Measurements from ENCODE around the gene DAB2IP. TPM values are rescaled to one million over a fixed set of nuclear protein-coding genes. Genes with fewer than 3 reads are reported as not detected.
A peak's percentile ranks its signal among the peaks of the same experiment; 100 is the strongest.

The DAB2IP gene
- total RNA-seq, 1 donor from 2014 or later, result 24.3 TPM

DNA sequence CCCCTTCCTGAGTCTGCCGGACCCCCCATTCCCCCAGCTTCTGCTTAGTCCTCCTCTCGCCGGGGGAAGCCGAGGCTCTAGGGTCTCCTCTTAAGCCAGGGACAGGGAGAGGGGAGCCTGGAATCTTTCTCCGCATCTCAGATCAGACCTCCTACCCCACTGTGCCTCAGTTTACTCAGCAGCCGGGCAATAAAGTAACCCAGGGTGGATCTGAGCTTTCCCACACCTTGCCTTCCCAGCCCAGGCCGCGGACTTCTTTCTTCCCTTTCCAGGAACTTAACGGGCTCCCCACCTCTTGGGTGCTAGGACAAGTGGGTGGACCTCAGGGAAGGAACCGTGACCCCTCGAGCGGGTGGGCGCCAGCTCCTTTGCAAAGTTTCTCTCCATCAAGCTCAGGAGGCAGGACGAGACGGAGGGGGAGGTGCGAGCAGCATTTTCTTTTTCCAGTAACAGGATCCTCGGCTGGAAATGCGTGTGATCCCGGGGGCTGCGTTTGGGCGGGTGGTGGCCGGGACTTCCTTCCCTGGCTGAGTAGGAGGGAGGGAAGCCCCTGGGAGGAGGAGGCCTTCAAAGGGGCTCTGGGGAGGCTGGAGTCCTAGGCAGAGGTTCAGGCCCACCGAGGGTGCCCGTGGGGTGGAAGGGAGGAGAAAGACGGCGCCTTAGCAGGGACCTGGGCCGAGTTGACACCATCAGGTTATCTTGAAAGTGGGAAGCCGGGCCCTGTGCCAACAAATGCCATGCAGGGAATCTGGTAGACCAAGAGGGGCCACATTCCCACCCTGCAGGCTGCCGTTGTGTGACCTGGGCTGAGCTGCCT lies 795 bp downstream of the DAB2IP start:
- TF ChIP-seq EZH2phosphoT487 (IDR thresholded peaks at IDR 0.05) (no peak), EZH2 (IDR thresholded peaks at IDR 0.05) (no peak)
- TF ChIP-seq, protein P1, sequence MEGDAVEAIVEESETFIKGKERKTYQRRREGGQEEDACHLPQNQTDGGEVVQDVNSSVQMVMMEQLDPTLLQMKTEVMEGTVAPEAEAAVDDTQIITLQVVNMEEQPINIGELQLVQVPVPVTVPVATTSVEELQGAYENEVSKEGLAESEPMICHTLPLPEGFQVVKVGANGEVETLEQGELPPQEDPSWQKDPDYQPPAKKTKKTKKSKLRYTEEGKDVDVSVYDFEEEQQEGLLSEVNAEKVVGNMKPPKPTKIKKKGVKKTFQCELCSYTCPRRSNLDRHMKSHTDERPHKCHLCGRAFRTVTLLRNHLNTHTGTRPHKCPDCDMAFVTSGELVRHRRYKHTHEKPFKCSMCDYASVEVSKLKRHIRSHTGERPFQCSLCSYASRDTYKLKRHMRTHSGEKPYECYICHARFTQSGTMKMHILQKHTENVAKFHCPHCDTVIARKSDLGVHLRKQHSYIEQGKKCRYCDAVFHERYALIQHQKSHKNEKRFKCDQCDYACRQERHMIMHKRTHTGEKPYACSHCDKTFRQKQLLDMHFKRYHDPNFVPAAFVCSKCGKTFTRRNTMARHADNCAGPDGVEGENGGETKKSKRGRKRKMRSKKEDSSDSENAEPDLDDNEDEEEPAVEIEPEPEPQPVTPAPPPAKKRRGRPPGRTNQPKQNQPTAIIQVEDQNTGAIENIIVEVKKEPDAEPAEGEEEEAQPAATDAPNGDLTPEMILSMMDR (IDR thresholded peaks at IDR 0.05), result no peak
- peak overlapping the region; percentile 92 for H3K4me3 Mint-ChIP-seq
- peak overlapping the region; percentile 89 for H3K4me3 ChIP-seq
- H3K36me3 ChIP-seq, result no peaks in the 10 kb centered on the region
- H3K27ac ChIP-seq, result no peak overlapping the region
- peaks cover 27% of the 10 kb centered on the region for H3K4me1 ChIP-seq
- no peak overlapping the region for H2AFZ ChIP-seq (replicated peaks)
- H3K9ac ChIP-seq, result peak overlapping the region; percentile 21
- H3K9me3 Mint-ChIP-seq, result no peaks in the 10 kb centered on the region
- peaks cover 66% of the 10 kb centered on the region for H3K79me2 ChIP-seq (ENCODE audit: low read depth)
- peak overlapping the region; percentile 98 for H3K4me2 ChIP-seq
- peaks cover 59% of the 10 kb centered on the region for H4K20me1 ChIP-seq (ENCODE audit: low read depth)
- H3K27me3 ChIP-seq, result no peaks in the 10 kb centered on the region
- H3K27me3 Mint-ChIP-seq (ENCODE audit: insufficient read depth, low read depth), result peaks cover 4% of the 10 kb centered on the region
- H3K36me3 Mint-ChIP-seq, result peaks cover 3% of the 10 kb centered on the region
- no peaks in the 10 kb centered on the region for H3K9me3 ChIP-seq (ENCODE audit: low read depth)
- H3F3A ChIP-seq (ENCODE audit: low read depth), result peaks cover 22% of the 10 kb centered on the region
- peak overlapping the region; percentile 76 for H3K27ac Mint-ChIP-seq
- peaks cover 62% of the 10 kb centered on the region for H3K4me1 Mint-ChIP-seq
- DNase-seq (ENCODE audit: low spot score), result peak; percentile 61

DNA sequence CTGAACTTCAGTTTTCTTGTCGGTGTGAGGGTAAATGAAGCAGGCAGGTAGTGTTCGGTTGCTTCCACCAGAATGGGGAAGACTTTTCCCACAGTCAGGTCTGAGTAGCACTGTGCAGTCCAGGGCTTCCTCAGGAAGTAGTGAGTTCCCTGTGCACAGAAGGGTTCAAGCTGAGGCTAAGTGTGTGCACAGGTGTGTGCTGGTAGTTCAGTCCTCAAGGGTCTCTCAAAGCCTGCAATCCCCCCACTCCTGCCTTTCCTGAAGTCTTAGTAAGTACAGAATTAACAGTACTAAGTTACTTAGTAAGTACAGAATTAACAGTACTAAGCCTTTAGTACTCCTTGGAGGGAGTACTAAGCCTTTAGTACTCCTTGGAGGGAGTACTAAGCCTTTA lies 1.4 kb downstream of the DAB2IP start:
- Histone ChIP-seq H3K36me3 (no peaks in the 10 kb centered on the region), H3K4me2 (peak overlapping the region; percentile 98), H3K4me3 (peak overlapping the region; percentile 89), H3K9ac (no peak overlapping the region), H3K27me3 (no peaks in the 10 kb centered on the region), H4K20me1 (ENCODE audit: low read depth) (peaks cover 65% of the 10 kb centered on the region), H3F3A (ENCODE audit: low read depth) (peaks cover 22% of the 10 kb centered on the region), H3K27ac (no peak overlapping the region), H2AFZ (replicated peaks) (no peak overlapping the region), H3K9me3 (ENCODE audit: low read depth) (no peaks in the 10 kb centered on the region), H3K79me2 (ENCODE audit: low read depth) (peaks cover 72% of the 10 kb centered on the region), H3K4me1 (peaks cover 27% of the 10 kb centered on the region)
- Mint-ChIP-seq H3K27ac (peak overlapping the region; percentile 76), H3K4me1 (peaks cover 64% of the 10 kb centered on the region), H3K4me3 (peak overlapping the region; percentile 92), H3K27me3 (ENCODE audit: insufficient read depth, low read depth) (peaks cover 5% of the 10 kb centered on the region), H3K36me3 (peaks cover 3% of the 10 kb centered on the region), H3K9me3 (no peaks in the 10 kb centered on the region)
- TF ChIP-seq EZH2phosphoT487 (IDR thresholded peaks at IDR 0.05), result no peak
- no peak for TF ChIP-seq EZH2 (IDR thresholded peaks at IDR 0.05)
- TF ChIP-seq, protein P1 (IDR thresholded peaks at IDR 0.05), result no peak
- DNase-seq (ENCODE audit: low spot score), result no peak

DNA sequence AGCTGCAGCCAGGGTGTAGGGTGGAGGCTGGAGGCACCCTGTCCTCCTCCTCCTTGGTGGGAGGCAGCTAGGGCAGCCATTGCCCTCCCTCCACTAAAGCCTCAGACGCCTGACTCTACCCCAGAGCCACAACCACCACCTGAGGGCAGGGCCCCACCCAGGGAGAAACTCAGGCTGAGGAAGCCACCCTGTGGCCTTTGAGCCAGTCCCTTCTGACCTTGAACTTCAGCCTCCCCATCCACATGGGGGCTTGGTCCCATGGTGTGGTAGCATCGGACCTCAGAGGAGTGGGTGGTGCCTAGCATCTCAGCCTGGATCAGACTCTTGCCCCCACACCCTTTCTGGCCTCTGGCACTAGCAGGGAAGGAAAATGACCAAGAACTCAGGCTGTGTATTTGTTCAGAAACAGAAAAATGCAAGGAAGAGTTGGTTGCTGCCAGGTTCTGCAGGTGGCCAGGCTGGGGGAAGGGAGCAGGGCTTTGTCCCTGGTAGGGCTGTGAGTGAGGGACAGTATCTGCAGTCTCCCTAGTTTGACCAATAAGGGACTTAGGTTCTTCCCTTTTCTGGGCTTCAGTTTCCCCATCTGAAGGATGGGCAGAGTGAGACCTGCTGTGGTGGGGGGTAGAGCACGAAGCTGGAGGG lies 3.2 kb downstream of the DAB2IP start:
- Histone ChIP-seq H3K4me1 (peaks cover 14% of the 10 kb centered on the region), H3K4me2 (no peak overlapping the region), H3K9ac (no peak overlapping the region), H3K27ac (no peak overlapping the region), H3F3A (ENCODE audit: low read depth) (peaks cover 18% of the 10 kb centered on the region), H3K9me3 (ENCODE audit: low read depth) (no peaks in the 10 kb centered on the region), H2AFZ (replicated peaks) (no peak overlapping the region), H4K20me1 (ENCODE audit: low read depth) (peaks cover 82% of the 10 kb centered on the region), H3K79me2 (ENCODE audit: low read depth) (peaks cover 77% of the 10 kb centered on the region), H3K4me3 (no peak overlapping the region), H3K36me3 (no peaks in the 10 kb centered on the region), H3K27me3 (no peaks in the 10 kb centered on the region)
- H3K9me3 Mint-ChIP-seq, result no peaks in the 10 kb centered on the region
- no peak overlapping the region for H3K27ac Mint-ChIP-seq
- no peak for DNase-seq (ENCODE audit: low spot score)
- TF ChIP-seq, protein P1 (IDR thresholded peaks at IDR 0.05), result no peak
- TF ChIP-seq EZH2 (IDR thresholded peaks at IDR 0.05) (no peak), EZH2phosphoT487 (IDR thresholded peaks at IDR 0.05) (no peak)
- H3K36me3 Mint-ChIP-seq, result peaks cover 3% of the 10 kb centered on the region
- H3K27me3 Mint-ChIP-seq (ENCODE audit: insufficient read depth, low read depth), result peaks cover 4% of the 10 kb centered on the region
- H3K4me3 Mint-ChIP-seq, result peak overlapping the region; percentile 36
- peaks cover 50% of the 10 kb centered on the region for H3K4me1 Mint-ChIP-seq

Data from neural progenitor cell (in vitro differentiated cells).